Muscle layer of duodenum (tissue), 2 donors: ENCODE data around the gene TBK1.

Source experiments
- H3K27ac ChIP-seq: one replicate; pipeline ENCODE4 v1.7.0; 2013; ENCODE audit warnings: mild to moderate bottlenecking, low read length
- H3K27me3 ChIP-seq: one replicate; pipeline ENCODE4 v1.7.0; 2013; ENCODE audit warnings: low read depth, mild to moderate bottlenecking, control low read depth, low read length
- H3K36me3 ChIP-seq, 2 donors: one replicate each; pipeline ENCODE4 v1.7.0; 2013; ENCODE audit warnings: low read length in 2 of 2, control low read depth in 1 of 2, mild to moderate bottlenecking in 1 of 2; ENCODE audit not compliant: insufficient read depth in 2 of 2, control insufficient read depth in 1 of 2
- H3K4me1 ChIP-seq, 2 donors: one replicate each; pipeline ENCODE4 v1.7.0; 2013; ENCODE audit warnings: low read length in 2 of 2, mild to moderate bottlenecking in 2 of 2, control low read depth in 1 of 2, moderate library complexity in 1 of 2; ENCODE audit not compliant: insufficient read depth in 2 of 2, control insufficient read depth in 1 of 2
- H3K4me3 ChIP-seq, 2 donors: one replicate each; pipeline ENCODE4 v1.7.0; 2013; ENCODE audit warnings: low read length in 2 of 2, low read depth in 1 of 2, mild to moderate bottlenecking in 1 of 2
- H3K9me3 ChIP-seq, 2 donors: one replicate each; pipeline ENCODE4 v1.7.0; 2013; ENCODE audit warnings: low read length in 2 of 2, control low read depth in 1 of 2, mild to moderate bottlenecking in 1 of 2; ENCODE audit not compliant: control insufficient read depth in 1 of 2
- donor health status: healthy.

The TBK1 gene

DNA sequence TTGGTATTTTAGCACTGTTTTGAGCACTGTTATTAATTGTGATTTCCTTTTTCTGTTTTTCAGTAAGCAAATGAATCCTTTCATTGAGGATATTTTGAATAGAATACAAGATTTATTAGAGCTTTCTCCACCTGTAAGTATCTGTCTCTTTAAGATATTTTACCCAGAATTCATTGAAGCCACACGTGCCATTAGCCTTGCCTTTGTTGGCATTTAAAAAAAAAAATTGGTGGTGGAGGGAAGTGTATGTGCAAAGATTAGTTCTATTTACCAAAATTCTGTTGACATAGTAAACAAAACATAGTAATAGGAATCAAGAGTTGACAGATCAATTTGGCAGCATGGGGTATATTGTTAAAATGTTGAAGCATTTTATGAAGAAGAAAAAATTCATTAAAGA is 23.9 kb upstream of the TBK1 start:
- peaks cover 63 to 83% of the 10 kb centered on the region in 2 donors for H3K36me3 ChIP-seq
- H3K4me3 ChIP-seq = no peak overlapping the region
- H3K27me3 ChIP-seq = no peaks in the 10 kb centered on the region
- H3K27ac ChIP-seq = no peak overlapping the region
- no peaks in the 10 kb centered on the region for H3K4me1 ChIP-seq
- H3K9me3 ChIP-seq = no peaks in the 10 kb centered on the region

DNA sequence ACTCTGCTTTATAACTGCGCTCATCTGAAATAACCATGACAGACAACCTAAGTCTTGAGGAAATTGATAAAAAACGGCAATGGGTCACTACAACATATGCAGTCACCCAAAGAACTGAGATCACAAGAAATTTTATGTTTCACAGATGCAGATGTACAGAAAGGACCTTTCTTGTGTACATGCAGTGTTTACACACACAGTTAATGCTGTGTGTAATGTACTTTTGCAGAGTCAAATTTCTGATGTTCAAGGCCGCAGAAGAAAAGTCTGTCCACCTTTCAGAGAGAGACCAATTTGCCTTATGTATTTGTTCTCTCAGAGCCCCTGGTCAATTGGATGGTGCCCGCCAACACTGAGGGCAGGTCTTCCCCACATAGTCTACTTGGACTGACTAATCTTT is 23.0 kb upstream of the TBK1 start:
- Histone ChIP-seq H3K36me3 (peaks cover 62 to 84% of the 10 kb centered on the region in 2 donors), H3K27ac (no peak overlapping the region), H3K4me1 (no peaks in the 10 kb centered on the region), H3K9me3 (no peaks in the 10 kb centered on the region), H3K27me3 (no peaks in the 10 kb centered on the region), H3K4me3 (no peak overlapping the region)

DNA sequence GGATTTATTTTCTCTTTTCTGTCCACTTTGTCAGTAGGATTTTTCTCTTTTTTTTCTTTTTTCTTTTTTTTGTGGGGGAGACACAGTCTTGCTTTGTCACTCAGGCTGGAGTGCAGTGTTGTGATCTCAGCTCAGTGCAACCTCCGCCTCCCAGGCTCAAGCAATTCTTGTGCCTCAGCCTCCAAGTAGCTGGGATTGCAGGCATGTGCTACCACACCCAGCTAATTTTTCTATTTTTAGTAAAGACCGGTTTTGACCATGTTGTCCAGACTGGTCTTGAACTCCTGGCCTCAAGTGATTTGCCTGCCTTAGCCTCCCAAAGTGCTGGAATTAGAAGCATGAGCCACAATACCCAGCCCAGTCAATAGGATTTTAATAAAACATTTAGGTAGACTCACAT is 21.0 kb upstream of the TBK1 start:
- no peaks in the 10 kb centered on the region for H3K4me1 ChIP-seq
- H3K27me3 ChIP-seq = no peaks in the 10 kb centered on the region
- H3K4me3 ChIP-seq = no peak overlapping the region
- peaks cover 63 to 85% of the 10 kb centered on the region in 2 donors for H3K36me3 ChIP-seq
- H3K9me3 ChIP-seq = no peaks in the 10 kb centered on the region
- H3K27ac ChIP-seq = no peak overlapping the region

DNA sequence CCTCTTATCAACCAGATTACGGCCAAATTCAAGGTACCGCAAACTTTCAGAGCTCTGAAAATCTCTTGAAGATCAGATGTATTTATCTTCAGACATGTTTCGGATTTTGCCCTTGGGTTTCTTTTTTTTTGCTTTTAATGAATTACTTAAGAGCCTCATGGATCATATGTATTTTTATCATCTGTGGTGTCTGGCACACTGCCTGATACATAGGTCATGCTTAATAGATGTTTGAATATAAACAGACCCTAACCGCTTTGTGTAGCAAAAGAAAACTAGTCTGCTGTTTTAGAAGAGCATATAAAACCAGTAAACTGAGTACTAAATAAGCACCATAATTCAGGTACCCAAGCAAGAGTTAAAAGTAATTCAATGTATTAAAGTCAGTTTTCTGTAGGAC is 20.1 kb upstream of the TBK1 start:
- H3K36me3 ChIP-seq = peaks cover 61 to 87% of the 10 kb centered on the region in 2 donors
- no peak overlapping the region for H3K4me3 ChIP-seq
- no peak overlapping the region for H3K27ac ChIP-seq
- H3K9me3 ChIP-seq = no peaks in the 10 kb centered on the region
- H3K4me1 ChIP-seq = no peaks in the 10 kb centered on the region
- no peaks in the 10 kb centered on the region for H3K27me3 ChIP-seq

DNA sequence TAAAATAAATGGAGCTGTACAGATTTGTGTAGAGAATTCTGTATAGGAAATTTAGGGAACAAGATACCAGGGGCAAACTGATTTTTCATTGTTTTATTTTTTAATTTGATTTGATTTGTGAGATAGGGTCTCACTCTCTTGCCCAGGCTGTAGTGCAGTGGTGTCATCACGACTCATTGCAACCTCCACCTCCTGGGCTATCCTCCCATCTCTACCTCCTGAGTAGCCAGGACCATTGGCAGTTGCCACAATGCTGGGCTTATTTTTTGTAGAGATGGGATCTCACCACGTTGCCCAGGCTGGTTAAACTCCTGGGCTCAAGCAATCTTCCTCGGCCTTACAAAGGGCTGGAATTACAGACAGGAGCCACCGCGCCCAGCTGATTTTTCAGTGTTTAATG is 18.0 kb upstream of the TBK1 start:
- no peaks in the 10 kb centered on the region for H3K4me1 ChIP-seq
- H3K9me3 ChIP-seq = no peaks in the 10 kb centered on the region
- H3K27ac ChIP-seq = no peak overlapping the region
- no peaks in the 10 kb centered on the region for H3K27me3 ChIP-seq
- H3K4me3 ChIP-seq = no peak overlapping the region
- H3K36me3 ChIP-seq = peaks cover 64 to 82% of the 10 kb centered on the region in 2 donors

DNA sequence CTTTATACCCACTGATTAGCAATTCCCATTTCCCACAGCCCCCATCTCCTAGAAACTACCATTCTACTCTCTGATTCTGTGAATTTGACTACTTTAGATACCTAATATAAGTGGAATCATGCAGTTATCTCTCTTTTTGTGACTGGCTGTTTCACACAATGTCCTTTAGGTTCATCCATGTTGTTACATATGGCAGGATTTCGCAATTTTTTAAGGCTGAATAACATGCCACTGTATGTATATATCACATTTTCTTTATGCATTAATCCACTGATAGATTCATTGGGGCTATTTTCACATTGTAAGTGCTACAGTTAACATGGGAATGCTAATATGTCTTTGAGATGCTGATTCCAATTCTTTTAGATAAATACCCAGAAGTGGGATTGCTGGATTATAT is 11.8 kb upstream of the TBK1 start:
- no peaks in the 10 kb centered on the region for H3K27me3 ChIP-seq
- H3K36me3 ChIP-seq = peaks cover 34 to 61% of the 10 kb centered on the region in 2 donors

DNA sequence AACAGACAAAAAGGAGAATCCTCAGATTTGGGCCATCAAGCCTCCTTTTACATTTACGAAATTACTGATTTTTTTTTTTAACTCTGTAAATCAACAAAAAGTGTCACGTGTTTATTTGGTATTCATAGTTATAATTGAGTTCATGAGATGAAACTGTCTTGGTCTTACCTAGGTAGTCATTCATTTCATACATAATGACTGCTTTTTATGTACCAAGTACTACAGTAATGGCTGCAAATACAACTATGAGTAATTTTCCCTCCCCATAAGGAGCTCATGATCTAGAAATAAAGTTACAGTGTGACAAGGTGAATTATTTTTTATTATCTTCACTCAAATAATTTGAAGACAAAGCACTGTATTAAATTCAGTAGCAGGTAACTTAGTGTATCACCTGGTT is 6.4 kb upstream of the TBK1 start:
- Histone ChIP-seq H3K4me1 (peaks cover 0 to 3% of the 10 kb centered on the region in 2 donors), H3K9me3 (no peaks in the 10 kb centered on the region), H3K36me3 (peaks cover 13 to 38% of the 10 kb centered on the region in 2 donors), H3K4me3 (no peak overlapping the region), H3K27me3 (no peaks in the 10 kb centered on the region), H3K27ac (no peak overlapping the region)

More for the DNA sequence above, 11.8 kb upstream of the TBK1 start:
- Histone ChIP-seq H3K27ac (no peak overlapping the region), H3K9me3 (no peaks in the 10 kb centered on the region), H3K4me3 (no peak overlapping the region), H3K4me1 (no peaks in the 10 kb centered on the region)

DNA sequence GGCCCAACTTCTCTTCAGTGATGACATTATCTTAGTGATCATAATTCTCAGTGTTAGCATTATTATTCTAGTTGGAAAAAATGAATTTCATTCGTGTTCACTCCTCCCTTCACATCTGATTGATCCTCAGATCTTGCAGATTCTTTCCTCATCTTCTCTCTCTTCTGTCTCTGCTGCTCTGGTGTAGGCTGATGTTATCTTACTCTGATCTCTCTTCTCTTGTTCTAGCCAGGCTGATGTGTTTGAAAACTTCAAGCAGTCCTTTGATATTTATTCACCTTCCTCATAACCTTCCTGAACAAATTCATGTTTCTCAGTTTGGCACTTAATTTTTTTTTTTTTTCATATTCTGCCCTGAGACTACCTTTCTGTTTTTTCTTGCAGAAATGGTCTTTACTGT is 5.6 kb upstream of the TBK1 start:
- no peak overlapping the region for H3K4me3 ChIP-seq
- peaks cover 13 to 31% of the 10 kb centered on the region in 2 donors for H3K36me3 ChIP-seq

DNA sequence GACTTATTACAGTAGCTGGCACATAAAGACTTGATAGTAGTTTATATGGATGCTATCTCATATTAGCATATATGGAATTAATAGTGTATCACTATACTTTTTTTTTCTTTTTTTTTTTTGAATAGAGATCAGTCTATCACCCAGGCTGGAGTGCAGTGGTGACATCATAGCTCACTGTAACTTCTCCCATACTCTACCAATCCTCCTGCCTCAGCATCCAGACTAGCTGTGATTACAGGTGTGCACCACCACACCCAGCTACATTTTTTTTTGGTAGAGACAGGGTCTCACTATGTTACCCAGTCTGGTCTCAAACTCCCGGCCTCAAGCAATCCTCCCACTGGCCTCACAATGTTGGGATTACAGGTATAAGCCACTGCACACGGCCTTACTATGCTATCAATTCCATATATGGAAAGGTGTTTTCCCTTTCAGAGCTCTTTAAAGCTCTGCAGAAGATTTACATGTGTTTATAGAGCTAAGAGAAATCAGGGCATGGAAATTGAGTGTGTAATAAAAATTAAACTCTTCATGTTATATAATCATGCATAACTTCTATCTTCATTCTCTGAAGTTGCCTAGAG is 1.8 kb upstream of the TBK1 start:
- peaks cover 0 to 15% of the 10 kb centered on the region in 2 donors for H3K4me1 ChIP-seq
- no peaks in the 10 kb centered on the region for H3K9me3 ChIP-seq
- no peaks in the 10 kb centered on the region for H3K27me3 ChIP-seq
- H3K36me3 ChIP-seq = peaks cover 10 to 30% of the 10 kb centered on the region in 2 donors
- no peak overlapping the region for H3K27ac ChIP-seq
- no peak overlapping the region for H3K4me3 ChIP-seq

More for the DNA sequence above, 5.6 kb upstream of the TBK1 start:
- H3K27ac ChIP-seq = no peak overlapping the region
- H3K9me3 ChIP-seq = no peaks in the 10 kb centered on the region
- H3K27me3 ChIP-seq = no peaks in the 10 kb centered on the region
- peaks cover 0 to 11% of the 10 kb centered on the region in 2 donors for H3K4me1 ChIP-seq

DNA sequence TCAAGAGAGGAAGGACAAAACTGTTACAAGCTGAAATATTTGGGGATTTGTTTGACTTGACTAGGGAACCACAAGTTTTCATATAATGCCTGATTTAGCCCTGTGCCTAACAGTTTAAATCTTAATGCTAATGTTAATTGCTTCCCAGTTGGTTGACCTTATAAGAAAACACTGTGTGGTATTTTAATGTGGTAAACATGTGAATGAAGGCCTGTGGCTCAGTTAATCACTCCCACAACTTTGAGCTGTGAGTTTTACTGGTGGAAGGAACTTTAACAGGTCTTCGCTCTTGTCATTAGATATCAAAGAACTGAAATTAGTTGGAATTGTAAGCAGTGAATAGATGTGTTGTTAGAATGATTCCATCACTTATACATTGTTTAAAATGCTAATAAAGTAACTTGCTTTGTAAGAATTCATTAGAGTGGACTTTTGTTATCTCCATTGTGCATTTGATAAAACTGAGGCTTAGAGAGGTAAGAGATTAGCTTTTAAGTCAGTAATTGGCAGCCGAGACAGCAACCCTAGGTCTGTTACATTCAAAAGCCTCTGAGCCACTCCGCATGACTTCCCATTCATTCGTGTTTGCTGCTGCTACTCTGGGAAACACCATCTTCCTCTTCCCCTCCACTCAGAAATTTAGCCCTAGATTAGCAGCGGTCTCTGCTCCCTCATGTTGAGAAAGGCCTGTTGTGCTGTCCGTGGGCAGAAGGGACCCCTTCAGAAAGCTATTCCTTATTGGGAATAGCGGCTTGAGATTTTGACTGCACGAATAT is 1.0 kb upstream of the TBK1 start:
- Histone ChIP-seq H3K4me3 (peak overlapping the region; percentile 81 to 92), H3K36me3 (peaks cover 4 to 24% of the 10 kb centered on the region in 2 donors), H3K4me1 (peaks cover 0 to 15% of the 10 kb centered on the region in 2 donors), H3K27me3 (no peaks in the 10 kb centered on the region), H3K9me3 (no peaks in the 10 kb centered on the region), H3K27ac (peak overlapping the region; percentile 99)

DNA sequence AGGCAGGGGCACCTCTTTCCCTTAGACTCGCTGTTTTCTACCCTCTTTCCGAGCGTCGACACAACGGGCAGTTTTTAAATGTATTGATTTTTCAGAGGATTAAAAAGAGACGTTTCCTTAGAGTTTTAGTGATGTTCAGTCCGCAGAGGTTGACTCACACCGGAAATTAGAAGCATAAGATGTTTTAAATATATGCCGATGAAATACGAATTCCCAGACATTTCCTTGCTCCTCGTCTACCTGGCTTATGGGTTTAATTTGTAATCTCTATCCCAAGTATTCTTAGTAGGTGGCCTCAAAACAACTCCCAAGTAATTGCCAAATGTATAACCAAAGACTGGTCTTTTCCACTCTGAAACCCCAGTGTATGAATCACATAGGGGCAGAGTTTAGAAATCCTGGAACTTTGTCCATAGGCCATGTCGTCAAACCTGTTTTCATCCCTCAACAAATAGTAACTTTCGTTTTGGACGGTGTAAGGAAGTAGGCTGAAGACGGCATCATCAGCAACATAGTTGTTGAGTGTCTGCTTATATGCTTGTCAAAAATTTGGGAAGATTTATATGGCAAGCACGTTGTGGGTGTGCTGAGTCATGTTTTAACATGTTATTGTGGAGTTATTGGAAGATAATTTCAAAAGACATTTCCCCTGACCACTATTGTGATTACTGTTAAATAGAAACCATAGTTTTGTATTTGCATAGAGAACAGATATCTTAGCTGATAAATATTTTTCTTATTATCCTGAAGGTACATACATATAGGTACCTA is 824 bp downstream of the TBK1 start:
- H3K27ac ChIP-seq = peak overlapping the region; percentile 99
- H3K36me3 ChIP-seq = peaks cover 9 to 21% of the 10 kb centered on the region in 2 donors
- H3K9me3 ChIP-seq = no peaks in the 10 kb centered on the region
- peaks cover 0 to 15% of the 10 kb centered on the region in 2 donors for H3K4me1 ChIP-seq
- no peaks in the 10 kb centered on the region for H3K27me3 ChIP-seq
- peak overlapping the region; percentile 81 to 92 for H3K4me3 ChIP-seq
